Liver (tissue), 9 donors: ENCODE results near the gene GLB1L2. TPM values are rescaled to one million over a fixed set of nuclear protein-coding genes. Genes with fewer than 3 reads are reported as not detected.

Experiments used
- DNase-seq: peaks from one replicate; pipeline ENCODE4 v3.0.0-alpha.2; 2017; ENCODE audit warnings: low spot score
- H3K27ac ChIP-seq, 2 donors: one replicate each; pipeline ENCODE4 v1.7.0; 2013; ENCODE audit warnings: inconsistent platforms in 2 of 2, low read length in 2 of 2, control low read depth in 1 of 2, low read depth in 1 of 2, mild to moderate bottlenecking in 1 of 2
- H3K27me3 ChIP-seq, 4 donors: one replicate each; pipeline versions ENCODE4 v1.6.1 to v1.7.0; 2013; ENCODE audit warnings: low read length in 3 of 4, inconsistent platforms in 1 of 4, mild to moderate bottlenecking in 1 of 4, moderate library complexity in 1 of 4; ENCODE audit not compliant: control insufficient read depth in 4 of 4, insufficient read depth in 4 of 4
- H3K36me3 ChIP-seq, 4 donors: one replicate each; pipeline versions ENCODE4 v1.6.1 to v1.7.0; 2013; ENCODE audit warnings: low read length in 3 of 4, mild to moderate bottlenecking in 3 of 4, low read depth in 1 of 4, moderate library complexity in 1 of 4; ENCODE audit not compliant: control insufficient read depth in 4 of 4, insufficient read depth in 3 of 4
- H3K4me1 ChIP-seq, 4 donors: one replicate each; pipeline versions ENCODE4 v1.6.1 to v1.7.0; 2013; ENCODE audit warnings: low read length in 3 of 4, mild to moderate bottlenecking in 3 of 4, moderate library complexity in 1 of 4; ENCODE audit not compliant: control insufficient read depth in 4 of 4, insufficient read depth in 4 of 4
- H3K4me3 ChIP-seq, 3 donors: one replicate each; pipeline versions ENCODE4 v1.6.1 to v1.7.0; 2013; ENCODE audit warnings: low read length in 3 of 3, control low read depth in 1 of 3, low read depth in 1 of 3, mild to moderate bottlenecking in 1 of 3
- H3K9ac ChIP-seq, 2 donors: one replicate each; pipeline ENCODE4 v1.7.0; 2013; ENCODE audit warnings: low read length in 2 of 2, mild to moderate bottlenecking in 2 of 2, moderate library complexity in 2 of 2, control low read depth in 1 of 2, low read depth in 1 of 2
- H3K9me3 ChIP-seq, 4 donors: one replicate each; pipeline versions ENCODE4 v1.6.1 to v1.7.0; 2013; ENCODE audit warnings: low read length in 3 of 4; ENCODE audit not compliant: control insufficient read depth in 4 of 4
- EGR1 ChIP-seq, 2 donors: IDR thresholded peaks; 2 replicates each; pipeline ENCODE4 v1.6.1; 2016 to 2018; ENCODE audit warnings: antibody characterized with exemption in 2 of 2, low read depth in 2 of 2
- FOXA1 ChIP-seq: IDR thresholded peaks from 2 replicates; pipeline ENCODE4 v1.6.1; 2016; ENCODE audit warnings: antibody characterized with exemption
- GABPA ChIP-seq, 2 donors: IDR thresholded peaks in 1 of 2; conservative IDR thresholded peaks in 1 of 2; 2 replicates each; pipeline ENCODE4 v1.6.1; 2016; ENCODE audit warnings: antibody characterized with exemption in 2 of 2, mild to moderate bottlenecking in 1 of 2, moderate library complexity in 1 of 2
- HNF4A ChIP-seq, 2 donors: conservative IDR thresholded peaks; 2 replicates each; pipeline ENCODE4 v1.6.1; 2016; ENCODE audit warnings: antibody characterized with exemption in 2 of 2, mild to moderate bottlenecking in 2 of 2
- HNF4G ChIP-seq: IDR thresholded peaks from 2 replicates; pipeline ENCODE4 v1.6.1; 2016; ENCODE audit warnings: antibody characterized with exemption
- JUND ChIP-seq, 2 donors: IDR thresholded peaks; 2 replicates each; pipeline ENCODE4 v1.6.1; 2016; ENCODE audit warnings: antibody characterized with exemption in 2 of 2
- NR2F2 ChIP-seq: IDR thresholded peaks from 2 replicates; pipeline ENCODE4 v1.6.1; 2016; ENCODE audit warnings: antibody characterized with exemption
- RAD21 ChIP-seq, 2 donors: IDR thresholded peaks; 2 replicates each; pipeline ENCODE4 v1.6.1; 2016; ENCODE audit warnings: antibody characterized with exemption in 2 of 2, mild to moderate bottlenecking in 2 of 2
- RXRA ChIP-seq, 2 donors: IDR thresholded peaks; 2 replicates each; pipeline ENCODE4 v1.6.1; 2017 to 2018; ENCODE audit warnings: antibody characterized with exemption in 2 of 2, mild to moderate bottlenecking in 1 of 2
- SP1 ChIP-seq: IDR thresholded peaks from 2 replicates; pipeline ENCODE4 v1.6.1; 2018; ENCODE audit warnings: antibody characterized with exemption, mild to moderate bottlenecking
- TAF1 ChIP-seq: conservative IDR thresholded peaks from 2 replicates; pipeline ENCODE4 v1.6.1; 2016; ENCODE audit warnings: antibody characterized with exemption, mild to moderate bottlenecking
- YY1 ChIP-seq: IDR thresholded peaks from 2 replicates; pipeline ENCODE4 v1.6.1; 2016; ENCODE audit warnings: antibody characterized with exemption, mild to moderate bottlenecking
- WGBS: extraction: QIAGEN DNeasy Blood & Tissue Kit; methylation state at CpG from one replicate; pipeline ENCODE4 v1.1.7; 2013; 5-methylcytosine and 5-hydroxymethylcytosine counted together
- polyA plus RNA-seq, 2 donors: library from polyadenylated mRNA; stranded (reverse) in 1 of 2; unstranded in 1 of 2; fragments of 200-250 nt in 1 of 2; fragments of >200 nt in 1 of 2; fragmentation: Nextera tagmentation in 1 of 2; extraction: Ambion mirVana in 1 of 2; gene quantifications; one replicate each; pipeline versions ENCODE4 v1.2.1 to v1.2.3, GENCODE V29; 2013 to 2015
- total RNA-seq, 2 donors: library from RNA; depleted of rRNA; stranded (reverse); fragments of >200 nt; gene quantifications; one replicate each; pipeline ENCODE4 v1.2.3, GENCODE V29; 2014
- TF ChIP-seq, protein P1 (sequence below): IDR thresholded peaks from 2 replicates; pipeline ENCODE4 v1.6.1; 2016; ENCODE audit warnings: antibody characterized with exemption
- TF ChIP-seq, protein P2 (sequence below): IDR thresholded peaks from 2 replicates; pipeline ENCODE4 v1.6.1; 2016; ENCODE audit warnings: antibody characterized with exemption, mild to moderate bottlenecking
- TF ChIP-seq, protein P3 (sequence below): IDR thresholded peaks from 2 replicates; pipeline ENCODE4 v1.6.1; 2016; ENCODE audit warnings: antibody characterized with exemption
- TF ChIP-seq, protein P4 (sequence below): fragments of 150-350 bp; IDR thresholded peaks from 2 replicates; pipeline ENCODE4 v1.5.1; 2017; ENCODE audit warnings: improper control_type of control experiment, low read depth, low read length; ENCODE audit not compliant: missing input control
- TF ChIP-seq, protein P5 (sequence below): IDR thresholded peaks from 2 replicates; pipeline ENCODE4 v1.6.1; 2016; ENCODE audit warnings: antibody characterized with exemption
- donor health status: healthy.
- donor health status: healthy.
- donor health status: healthy.
- donor health status: healthy.
- donor health status: healthy.

GLB1L2 gene
- total and polyA plus RNA-seq, 4 donors, result 0.23 to 0.50 (median 0.42) TPM

DNA sequence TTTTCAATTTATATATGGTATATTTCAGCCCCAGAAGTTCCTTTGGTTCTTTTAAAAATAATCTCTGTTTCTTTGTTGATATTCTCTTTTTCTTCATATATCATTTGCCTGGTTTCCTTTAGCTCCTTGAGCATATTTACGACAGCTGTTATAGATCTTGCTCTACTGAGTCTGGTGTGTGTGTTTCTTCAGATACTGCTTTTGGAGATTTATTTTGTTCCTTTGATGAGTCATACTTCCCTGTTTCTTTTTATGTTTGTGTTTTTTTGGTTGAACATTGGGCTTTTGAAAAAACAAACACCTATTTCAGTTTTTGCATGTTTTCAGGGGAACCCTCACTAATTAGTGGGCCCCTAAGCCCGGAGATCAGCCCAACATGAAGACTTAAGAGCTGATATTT lies 23.3 kb downstream of the GLB1L2 start:
- Histone ChIP-seq H3K27ac (no peak overlapping the region), H3K4me1 (peaks cover 0 to 1% (median 0%) of the 10 kb centered on the region in 4 donors), H3K36me3 (no peaks in the 10 kb centered on the region), H3K4me3 (no peak overlapping the region), H3K27me3 (no peaks in the 10 kb centered on the region), H3K9me3 (no peaks in the 10 kb centered on the region), H3K9ac (no peak overlapping the region)
- no peak for TF ChIP-seq TAF1
- TF ChIP-seq SP1, result no peak
- TF ChIP-seq, protein P1, sequence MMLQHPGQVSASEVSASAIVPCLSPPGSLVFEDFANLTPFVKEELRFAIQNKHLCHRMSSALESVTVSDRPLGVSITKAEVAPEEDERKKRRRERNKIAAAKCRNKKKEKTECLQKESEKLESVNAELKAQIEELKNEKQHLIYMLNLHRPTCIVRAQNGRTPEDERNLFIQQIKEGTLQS, result no peak
- TF ChIP-seq EGR1 (IDR thresholded peaks at IDR 0.05; ENCODE audit: low read depth in 2 of 2), result no peak
- TF ChIP-seq HNF4G, result no peak
- TF ChIP-seq, protein P2, sequence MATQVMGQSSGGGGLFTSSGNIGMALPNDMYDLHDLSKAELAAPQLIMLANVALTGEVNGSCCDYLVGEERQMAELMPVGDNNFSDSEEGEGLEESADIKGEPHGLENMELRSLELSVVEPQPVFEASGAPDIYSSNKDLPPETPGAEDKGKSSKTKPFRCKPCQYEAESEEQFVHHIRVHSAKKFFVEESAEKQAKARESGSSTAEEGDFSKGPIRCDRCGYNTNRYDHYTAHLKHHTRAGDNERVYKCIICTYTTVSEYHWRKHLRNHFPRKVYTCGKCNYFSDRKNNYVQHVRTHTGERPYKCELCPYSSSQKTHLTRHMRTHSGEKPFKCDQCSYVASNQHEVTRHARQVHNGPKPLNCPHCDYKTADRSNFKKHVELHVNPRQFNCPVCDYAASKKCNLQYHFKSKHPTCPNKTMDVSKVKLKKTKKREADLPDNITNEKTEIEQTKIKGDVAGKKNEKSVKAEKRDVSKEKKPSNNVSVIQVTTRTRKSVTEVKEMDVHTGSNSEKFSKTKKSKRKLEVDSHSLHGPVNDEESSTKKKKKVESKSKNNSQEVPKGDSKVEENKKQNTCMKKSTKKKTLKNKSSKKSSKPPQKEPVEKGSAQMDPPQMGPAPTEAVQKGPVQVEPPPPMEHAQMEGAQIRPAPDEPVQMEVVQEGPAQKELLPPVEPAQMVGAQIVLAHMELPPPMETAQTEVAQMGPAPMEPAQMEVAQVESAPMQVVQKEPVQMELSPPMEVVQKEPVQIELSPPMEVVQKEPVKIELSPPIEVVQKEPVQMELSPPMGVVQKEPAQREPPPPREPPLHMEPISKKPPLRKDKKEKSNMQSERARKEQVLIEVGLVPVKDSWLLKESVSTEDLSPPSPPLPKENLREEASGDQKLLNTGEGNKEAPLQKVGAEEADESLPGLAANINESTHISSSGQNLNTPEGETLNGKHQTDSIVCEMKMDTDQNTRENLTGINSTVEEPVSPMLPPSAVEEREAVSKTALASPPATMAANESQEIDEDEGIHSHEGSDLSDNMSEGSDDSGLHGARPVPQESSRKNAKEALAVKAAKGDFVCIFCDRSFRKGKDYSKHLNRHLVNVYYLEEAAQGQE, result no peak
- TF ChIP-seq, protein P3, sequence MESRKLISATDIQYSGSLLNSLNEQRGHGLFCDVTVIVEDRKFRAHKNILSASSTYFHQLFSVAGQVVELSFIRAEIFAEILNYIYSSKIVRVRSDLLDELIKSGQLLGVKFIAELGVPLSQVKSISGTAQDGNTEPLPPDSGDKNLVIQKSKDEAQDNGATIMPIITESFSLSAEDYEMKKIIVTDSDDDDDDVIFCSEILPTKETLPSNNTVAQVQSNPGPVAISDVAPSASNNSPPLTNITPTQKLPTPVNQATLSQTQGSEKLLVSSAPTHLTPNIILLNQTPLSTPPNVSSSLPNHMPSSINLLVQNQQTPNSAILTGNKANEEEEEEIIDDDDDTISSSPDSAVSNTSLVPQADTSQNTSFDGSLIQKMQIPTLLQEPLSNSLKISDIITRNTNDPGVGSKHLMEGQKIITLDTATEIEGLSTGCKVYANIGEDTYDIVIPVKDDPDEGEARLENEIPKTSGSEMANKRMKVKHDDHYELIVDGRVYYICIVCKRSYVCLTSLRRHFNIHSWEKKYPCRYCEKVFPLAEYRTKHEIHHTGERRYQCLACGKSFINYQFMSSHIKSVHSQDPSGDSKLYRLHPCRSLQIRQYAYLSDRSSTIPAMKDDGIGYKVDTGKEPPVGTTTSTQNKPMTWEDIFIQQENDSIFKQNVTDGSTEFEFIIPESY, result no peak
- no peak for TF ChIP-seq GABPA (IDR thresholded peaks at IDR 0.05 in 1 of 2, conservative IDR thresholded peaks at IDR 0.05 in 1 of 2)
- no peak for TF ChIP-seq RXRA (IDR thresholded peaks at IDR 0.05)
- no peak for TF ChIP-seq YY1
- TF ChIP-seq, protein P4, sequence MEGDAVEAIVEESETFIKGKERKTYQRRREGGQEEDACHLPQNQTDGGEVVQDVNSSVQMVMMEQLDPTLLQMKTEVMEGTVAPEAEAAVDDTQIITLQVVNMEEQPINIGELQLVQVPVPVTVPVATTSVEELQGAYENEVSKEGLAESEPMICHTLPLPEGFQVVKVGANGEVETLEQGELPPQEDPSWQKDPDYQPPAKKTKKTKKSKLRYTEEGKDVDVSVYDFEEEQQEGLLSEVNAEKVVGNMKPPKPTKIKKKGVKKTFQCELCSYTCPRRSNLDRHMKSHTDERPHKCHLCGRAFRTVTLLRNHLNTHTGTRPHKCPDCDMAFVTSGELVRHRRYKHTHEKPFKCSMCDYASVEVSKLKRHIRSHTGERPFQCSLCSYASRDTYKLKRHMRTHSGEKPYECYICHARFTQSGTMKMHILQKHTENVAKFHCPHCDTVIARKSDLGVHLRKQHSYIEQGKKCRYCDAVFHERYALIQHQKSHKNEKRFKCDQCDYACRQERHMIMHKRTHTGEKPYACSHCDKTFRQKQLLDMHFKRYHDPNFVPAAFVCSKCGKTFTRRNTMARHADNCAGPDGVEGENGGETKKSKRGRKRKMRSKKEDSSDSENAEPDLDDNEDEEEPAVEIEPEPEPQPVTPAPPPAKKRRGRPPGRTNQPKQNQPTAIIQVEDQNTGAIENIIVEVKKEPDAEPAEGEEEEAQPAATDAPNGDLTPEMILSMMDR, result no peak
- TF ChIP-seq NR2F2, result no peak
- TF ChIP-seq RAD21 (IDR thresholded peaks at IDR 0.05), result no peak
- TF ChIP-seq, protein P5, sequence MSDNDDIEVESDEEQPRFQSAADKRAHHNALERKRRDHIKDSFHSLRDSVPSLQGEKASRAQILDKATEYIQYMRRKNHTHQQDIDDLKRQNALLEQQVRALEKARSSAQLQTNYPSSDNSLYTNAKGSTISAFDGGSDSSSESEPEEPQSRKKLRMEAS, result no peak
- TF ChIP-seq HNF4A (conservative IDR thresholded peaks at IDR 0.05), result no peak
- no peak for TF ChIP-seq JUND (IDR thresholded peaks at IDR 0.05)
- no peak for TF ChIP-seq FOXA1
- DNase-seq, result no peak
- WGBS, result 81% methylated on average over 2 of the region's 2 CpGs
